ENCODE data around the gene TSKS. TPM values are rescaled to one million over a fixed set of nuclear protein-coding genes. Genes with fewer than 3 reads are reported as not detected.

Gene TSKS
- total and polyA plus RNA-seq, 2 donors (not counting 3 experiments of a cell fraction or from before 2014, with no cell fraction given): 0.03 TPM; not detected in 1

DNA sequence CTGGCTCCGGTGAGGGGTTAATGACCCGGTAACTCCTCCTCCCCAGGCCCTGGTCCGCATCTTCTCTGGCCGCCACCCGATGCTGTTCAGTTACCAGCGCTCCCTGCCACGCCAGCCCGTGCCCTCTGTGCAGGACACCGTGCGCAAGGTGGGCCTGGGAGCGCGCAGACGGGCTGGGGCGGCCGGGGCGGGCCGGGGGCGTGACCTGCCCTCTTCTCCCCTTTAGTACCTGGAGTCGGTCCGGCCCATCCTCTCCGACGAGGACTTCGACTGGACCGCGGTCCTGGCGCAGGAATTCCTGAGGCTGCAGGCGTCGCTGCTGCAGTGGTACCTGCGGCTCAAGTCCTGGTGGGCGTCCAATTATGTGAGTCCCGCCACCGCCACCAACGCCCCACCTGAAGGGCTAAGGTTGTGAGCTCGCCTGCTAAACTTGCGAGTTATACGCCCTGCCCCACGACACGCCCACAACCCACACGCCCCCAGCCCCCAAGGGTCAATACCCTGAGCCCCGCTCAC, 61.8 kb downstream of the TSKS start:
- Histone ChIP-seq H3K9me1 (replicated peaks; ENCODE audit: control insufficient read depth, extremely low read depth, insufficient read depth, low read length) (no peaks in the 10 kb centered on the region), H3K27ac (ENCODE audit: insufficient read depth, low read depth, low read length) (no peak overlapping the region), H4K20me1 (replicated peaks; ENCODE audit: control insufficient read depth, extremely low read depth, insufficient read depth, low read length) (no peaks in the 10 kb centered on the region), H3K4me3 (replicated peaks in 1 of 3; ENCODE audit: insufficient read depth in 1 of 3, low read depth in 1 of 3, low read length in 3 of 3) (no peak overlapping the region), H3K4me2 (ENCODE audit: insufficient read depth, low read length) (no peak overlapping the region), H2AFZ (ENCODE audit: low read depth, low read length) (no peak overlapping the region), H3K9ac (replicated peaks; ENCODE audit: extremely low read depth, insufficient read depth, low read length) (no peak overlapping the region), H3K27me3 (ENCODE audit: control insufficient read depth in 2 of 2, insufficient read depth in 2 of 2, low read length in 2 of 2) (no peaks in the 10 kb centered on the region), H3K79me2 (ENCODE audit: control insufficient read depth, insufficient read depth, low read length) (no peaks in the 10 kb centered on the region), H3K36me3 (ENCODE audit: control insufficient read depth in 2 of 2, extremely low read depth in 1 of 2, insufficient read depth in 2 of 2, low read length in 2 of 2) (peaks cover 0 to 10% of the 10 kb centered on the region in 2 experiments), H3K9me3 (replicated peaks; ENCODE audit: control insufficient read depth, insufficient read depth, low read length) (no peaks in the 10 kb centered on the region), H3K4me1 (ENCODE audit: control insufficient read depth, extremely low read depth, insufficient read depth, low read length) (no peaks in the 10 kb centered on the region)
- FAIRE-seq: no peak
- ChIA-PET CTCF (interaction anchor here (1.7 kb wide), 1 partner anchor 17 kb away, joined by 8 read pairs; no protein-coding TSS in a partner anchor), POLR2A (no interaction called here)
- intact Hi-C loops (cut with micrococcal nuclease) (no loop called here), dilution Hi-C loops (cut with MboI; ENCODE audit: extremely low pct_ligation_motif_present, low sequenced_read_pairs) (no loop called here)
- TF ChIP-seq GATA2 (IDR thresholded peaks at IDR 0.05; ENCODE audit: insufficient read depth, insufficient read length, low read depth, low read length): no peak
- no peak for TF ChIP-seq MYC (IDR thresholded peaks at IDR 0.05; ENCODE audit: low read depth, low read length)
- TF ChIP-seq POLR2A (IDR thresholded peaks at IDR 0.05; ENCODE audit: low read depth, low read length): no peak
- no peak for TF ChIP-seq JUN (IDR thresholded peaks at IDR 0.05; ENCODE audit: borderline replicate concordance, insufficient read depth, insufficient read length, low read depth)
- TF ChIP-seq, protein P1, sequence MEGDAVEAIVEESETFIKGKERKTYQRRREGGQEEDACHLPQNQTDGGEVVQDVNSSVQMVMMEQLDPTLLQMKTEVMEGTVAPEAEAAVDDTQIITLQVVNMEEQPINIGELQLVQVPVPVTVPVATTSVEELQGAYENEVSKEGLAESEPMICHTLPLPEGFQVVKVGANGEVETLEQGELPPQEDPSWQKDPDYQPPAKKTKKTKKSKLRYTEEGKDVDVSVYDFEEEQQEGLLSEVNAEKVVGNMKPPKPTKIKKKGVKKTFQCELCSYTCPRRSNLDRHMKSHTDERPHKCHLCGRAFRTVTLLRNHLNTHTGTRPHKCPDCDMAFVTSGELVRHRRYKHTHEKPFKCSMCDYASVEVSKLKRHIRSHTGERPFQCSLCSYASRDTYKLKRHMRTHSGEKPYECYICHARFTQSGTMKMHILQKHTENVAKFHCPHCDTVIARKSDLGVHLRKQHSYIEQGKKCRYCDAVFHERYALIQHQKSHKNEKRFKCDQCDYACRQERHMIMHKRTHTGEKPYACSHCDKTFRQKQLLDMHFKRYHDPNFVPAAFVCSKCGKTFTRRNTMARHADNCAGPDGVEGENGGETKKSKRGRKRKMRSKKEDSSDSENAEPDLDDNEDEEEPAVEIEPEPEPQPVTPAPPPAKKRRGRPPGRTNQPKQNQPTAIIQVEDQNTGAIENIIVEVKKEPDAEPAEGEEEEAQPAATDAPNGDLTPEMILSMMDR (IDR thresholded peaks at IDR 0.05; ENCODE audit: extremely low read depth in 1 of 2, insufficient read depth in 1 of 2, low read depth in 1 of 2, low read length in 2 of 2): no peak
- TF ChIP-seq EZH2 (IDR thresholded peaks at IDR 0.05; ENCODE audit: borderline replicate concordance, low read depth, low read length, severe bottlenecking): no peak
- no peak for TF ChIP-seq FOS (IDR thresholded peaks at IDR 0.05; ENCODE audit: borderline replicate concordance, insufficient read depth, low read length)
- BruUV-seq (replicated peaks): no TSS peak
- no peak for DNase-seq (ENCODE audit: low read depth, low spot score)

Measured in endothelial cell of umbilical vein (primary cell).